GM15510 (cell line): ENCODE data around the gene TBX3.

Experiments
- POLR2A ChIP-seq: IDR thresholded peaks from 3 replicates; pipeline ENCODE4 v1.6.1; 2011; ENCODE audit warnings: borderline replicate concordance; ENCODE audit not compliant: insufficient read length; ENCODE audit errors: extremely low read depth

TBX3 gene

DNA sequence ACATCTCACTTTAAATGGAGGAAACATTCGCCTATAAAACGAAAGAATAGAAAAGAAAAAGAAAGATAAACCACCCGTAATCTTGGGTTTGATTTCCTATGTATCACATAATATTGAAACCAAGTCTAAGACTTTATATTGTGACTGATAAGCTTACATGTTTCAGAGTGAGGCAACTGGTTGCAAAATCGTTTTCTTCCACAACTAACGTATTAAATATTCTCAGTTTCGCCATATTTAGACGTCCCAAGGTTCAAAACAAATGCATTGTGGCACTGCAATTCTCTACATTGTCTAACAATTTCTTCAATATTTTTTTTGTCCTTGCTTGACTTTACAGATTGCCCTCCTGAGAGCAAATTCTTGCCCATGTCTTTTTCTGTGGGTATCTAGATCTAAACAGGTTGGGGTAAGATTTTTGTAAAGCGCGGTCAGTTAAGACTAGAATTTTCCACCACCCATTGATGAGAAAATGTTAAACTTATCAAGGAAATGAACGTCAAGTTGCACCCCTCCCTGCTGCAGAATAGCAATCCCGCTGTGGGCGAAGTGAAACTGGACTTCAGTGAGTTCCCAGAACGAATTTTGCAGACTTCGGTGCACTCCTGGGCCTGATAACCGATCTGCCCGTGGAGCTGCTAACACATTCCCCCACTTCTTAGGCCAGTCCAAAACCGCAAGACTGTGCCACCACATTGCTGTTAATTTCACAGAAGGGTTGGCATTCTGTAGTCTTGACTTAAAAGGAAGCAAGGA is 2.7 kb downstream of the TBX3 start:
- TF ChIP-seq POLR2A: no peak

DNA sequence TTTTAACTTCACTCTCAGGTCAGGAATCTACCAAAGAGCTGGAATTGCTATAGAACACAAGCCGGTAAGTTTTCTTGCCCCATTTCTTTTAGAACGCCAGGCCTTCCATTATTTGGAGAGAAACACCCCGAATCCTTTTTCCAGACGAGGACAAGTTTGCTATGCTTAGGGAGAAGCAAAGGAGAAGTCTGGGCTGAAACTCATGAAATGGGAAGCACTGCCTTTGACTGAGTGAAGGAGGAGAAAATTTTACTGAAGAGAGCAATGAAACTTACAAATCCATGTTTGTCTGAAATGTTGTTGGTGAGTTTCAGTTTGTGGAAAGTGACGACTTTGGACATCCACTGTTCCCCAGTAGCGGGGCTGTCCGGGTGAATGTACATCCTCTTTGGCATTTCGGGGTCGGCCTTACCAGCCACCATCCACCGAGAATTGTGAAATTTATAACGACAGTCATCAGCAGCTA is 3.3 kb downstream of the TBX3 start:
- TF ChIP-seq POLR2A: no peak

DNA sequence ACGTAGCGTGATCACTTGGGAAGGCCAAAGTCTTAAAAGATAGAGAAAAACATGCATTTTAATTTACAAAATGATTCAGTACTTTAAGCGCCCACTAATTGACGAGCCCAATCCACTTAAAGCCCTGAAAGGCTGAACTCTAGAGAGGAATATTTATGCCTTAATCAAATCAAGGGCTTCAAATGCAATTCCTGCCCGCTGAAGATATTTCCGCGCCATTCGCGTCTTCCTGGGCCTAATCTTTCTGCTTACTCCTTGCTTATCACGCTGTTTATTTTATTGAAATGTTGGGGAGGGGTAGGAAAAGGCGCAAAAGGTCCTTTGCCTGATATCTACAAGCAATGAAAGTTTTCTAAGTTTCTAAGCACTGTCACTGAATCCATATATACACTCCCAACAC is 4.0 kb downstream of the TBX3 start:
- no peak for TF ChIP-seq POLR2A

DNA sequence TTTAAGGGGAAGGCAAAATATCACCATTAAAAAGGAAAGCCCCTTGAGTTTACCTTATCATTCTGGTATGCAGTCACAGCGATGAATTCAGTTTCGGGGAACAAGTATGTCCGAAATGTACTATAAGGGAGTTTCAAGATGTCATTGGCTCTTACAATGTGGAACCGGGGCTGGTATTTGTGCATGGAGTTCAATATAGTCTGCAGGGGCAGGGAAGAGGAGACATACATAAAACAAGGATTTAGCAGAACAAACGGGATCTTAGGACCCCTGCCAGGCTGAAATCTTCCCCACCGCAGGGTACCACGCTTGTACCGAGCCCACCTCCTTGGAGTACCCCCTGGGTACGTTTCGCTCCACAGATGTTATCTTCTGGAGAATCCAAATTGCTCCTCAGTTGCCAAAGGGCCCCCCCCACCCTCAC is 4.5 kb downstream of the TBX3 start:
- TF ChIP-seq POLR2A: no peak

DNA sequence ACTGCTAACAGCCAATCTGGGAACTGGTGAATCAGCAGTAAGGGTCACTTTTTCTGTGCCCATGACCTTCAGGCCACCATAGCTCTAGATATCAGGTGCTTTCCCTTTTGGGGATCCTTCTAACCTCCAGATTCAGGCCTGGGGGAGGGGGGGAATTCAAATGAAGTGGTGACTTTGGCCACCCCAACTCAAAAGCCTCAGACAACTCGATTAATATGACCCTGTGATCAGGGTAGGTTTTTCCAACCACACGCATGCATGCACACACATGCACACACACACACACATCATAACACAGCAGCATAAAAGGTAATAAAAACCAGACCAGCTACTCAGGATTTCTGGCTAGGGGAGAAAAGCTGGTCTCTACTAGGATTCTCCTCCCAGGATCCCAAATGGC is 5.3 kb downstream of the TBX3 start:
- TF ChIP-seq POLR2A: no peak

DNA sequence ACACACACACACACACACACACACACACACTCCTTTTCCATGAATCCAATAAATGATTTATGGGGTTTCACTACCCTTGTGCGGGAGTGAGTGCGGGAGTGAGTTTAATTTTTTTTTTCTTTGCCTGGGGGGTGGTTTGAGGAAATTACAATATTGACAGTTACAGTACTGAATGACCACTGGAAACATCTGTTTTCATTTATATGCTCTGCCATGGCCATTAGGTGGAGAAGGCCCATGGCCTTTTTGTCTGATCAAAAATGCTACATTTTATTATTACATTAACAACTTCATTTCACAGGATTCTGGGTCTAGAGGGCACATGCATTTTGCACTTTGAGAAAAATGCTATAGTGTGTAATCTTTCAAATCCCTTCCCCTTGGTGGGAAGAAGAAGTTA is 5.9 kb downstream of the TBX3 start:
- TF ChIP-seq POLR2A: no peak

DNA sequence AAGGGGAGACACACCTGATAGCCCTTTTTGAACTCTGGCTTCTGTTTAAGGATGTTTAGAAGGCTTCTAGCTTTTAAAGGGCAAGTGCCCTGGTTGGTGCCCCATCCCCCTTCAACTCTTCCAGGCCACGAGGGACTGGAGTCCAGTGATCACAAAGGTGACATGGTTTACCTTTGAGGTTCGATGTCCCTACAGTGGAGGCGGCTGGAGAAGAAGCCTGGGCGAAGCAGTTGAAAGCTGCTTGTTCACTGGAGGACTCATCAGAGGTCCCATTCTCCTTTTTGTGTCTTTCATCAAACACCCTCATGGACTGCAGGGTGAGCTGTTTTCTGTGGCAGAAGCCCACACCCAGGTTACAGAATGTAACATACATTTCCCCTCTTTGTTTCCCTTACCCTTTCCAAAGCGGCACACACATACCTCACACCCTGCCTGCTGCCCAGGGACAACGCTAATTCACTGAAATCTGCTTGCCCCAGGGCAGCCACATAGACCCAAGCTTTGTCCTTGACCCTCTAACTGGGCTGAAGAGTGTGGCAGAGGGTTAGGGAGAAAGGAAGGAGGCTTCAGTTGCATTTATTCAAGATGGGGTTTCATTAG is 7.7 kb downstream of the TBX3 start:
- TF ChIP-seq POLR2A: no peak

DNA sequence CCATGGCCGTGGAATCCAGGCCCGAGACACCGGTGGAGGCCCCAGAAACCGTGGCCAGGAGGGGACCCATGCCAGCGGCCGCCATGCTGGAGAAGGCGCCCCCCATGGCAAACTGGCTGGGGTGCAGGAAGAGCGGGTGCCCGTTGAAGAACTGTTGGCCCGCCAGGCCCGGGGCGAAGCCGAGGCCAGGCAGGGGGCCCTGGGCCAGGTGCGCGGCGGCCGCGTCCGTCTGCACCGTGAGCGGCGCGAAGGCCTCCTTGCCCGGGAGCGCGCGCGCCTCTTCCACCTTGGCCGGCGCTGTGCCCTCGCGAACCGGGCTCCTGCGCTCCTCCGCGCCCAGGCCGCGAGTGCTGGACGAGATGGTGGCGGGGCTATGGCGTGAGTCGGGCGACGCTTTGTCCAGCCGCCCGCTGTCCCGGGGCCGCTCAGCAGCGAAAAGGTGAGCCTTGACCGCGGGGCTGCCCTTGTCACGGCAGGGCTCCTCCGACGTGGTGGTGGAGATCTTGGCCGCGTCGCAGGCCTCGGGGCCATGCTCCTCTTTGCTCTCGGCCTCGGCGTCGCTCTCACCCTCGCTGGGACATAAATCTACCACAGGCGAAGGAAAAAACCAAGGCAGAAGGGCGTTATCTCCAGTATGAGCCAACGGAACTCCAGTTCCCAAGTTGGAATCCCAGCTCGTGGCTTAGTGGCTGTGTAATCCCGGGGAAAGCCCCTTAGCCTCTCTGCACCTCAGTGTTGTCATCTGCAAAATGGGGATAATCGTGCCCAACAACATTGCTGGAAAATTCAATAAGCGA is 9.5 kb downstream of the TBX3 start:
- no peak for TF ChIP-seq POLR2A

DNA sequence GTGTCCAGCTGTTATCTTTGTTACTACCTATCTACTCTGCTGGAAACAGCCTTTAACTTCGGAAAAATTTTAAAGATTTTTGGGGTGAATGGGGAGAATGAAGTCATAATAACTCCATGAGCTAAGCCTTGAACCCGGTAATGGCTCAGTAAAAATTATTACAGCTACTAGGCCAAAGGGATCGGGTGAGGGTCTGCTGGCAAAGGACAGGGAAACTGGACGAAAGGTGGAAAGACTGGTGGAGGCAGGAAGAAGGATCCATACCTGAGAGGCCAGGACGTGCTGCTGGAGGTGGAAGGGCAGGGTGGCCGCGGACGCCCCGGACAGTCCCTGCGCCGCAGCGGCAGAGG is 10.1 kb downstream of the TBX3 start:
- TF ChIP-seq POLR2A: no peak

DNA sequence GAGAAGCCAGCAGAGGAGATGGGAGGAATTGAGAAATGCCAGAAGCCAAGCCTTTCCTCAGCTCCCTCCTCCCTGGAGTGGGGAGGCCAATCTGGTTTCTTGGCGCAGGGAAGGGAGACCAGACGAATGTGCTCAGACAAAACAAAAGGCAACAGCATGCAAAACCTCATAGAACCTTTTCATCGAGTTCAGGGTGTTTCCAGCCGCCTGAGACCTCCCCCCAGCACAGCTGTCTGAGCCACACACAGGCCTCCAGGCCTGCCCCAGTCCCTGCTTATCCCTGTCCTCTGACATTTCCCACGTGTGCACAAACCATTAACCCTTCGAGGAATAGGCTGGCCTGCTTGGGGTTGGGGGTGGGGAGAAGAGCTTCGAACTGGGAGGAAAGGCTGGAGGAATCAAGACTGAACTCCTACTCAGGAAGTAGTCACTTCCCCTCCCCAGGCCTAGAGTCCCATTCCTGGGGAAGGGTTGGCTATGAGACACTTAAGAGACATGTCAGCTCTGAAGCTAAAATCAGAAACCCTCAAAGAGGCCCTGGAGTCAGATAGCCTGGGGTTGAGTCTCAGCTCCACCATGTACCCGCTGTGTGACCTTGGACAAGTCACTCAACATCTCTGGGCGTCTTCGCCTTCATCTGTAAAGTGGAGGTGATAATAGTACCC is 10.7 kb downstream of the TBX3 start:
- no peak for TF ChIP-seq POLR2A

DNA sequence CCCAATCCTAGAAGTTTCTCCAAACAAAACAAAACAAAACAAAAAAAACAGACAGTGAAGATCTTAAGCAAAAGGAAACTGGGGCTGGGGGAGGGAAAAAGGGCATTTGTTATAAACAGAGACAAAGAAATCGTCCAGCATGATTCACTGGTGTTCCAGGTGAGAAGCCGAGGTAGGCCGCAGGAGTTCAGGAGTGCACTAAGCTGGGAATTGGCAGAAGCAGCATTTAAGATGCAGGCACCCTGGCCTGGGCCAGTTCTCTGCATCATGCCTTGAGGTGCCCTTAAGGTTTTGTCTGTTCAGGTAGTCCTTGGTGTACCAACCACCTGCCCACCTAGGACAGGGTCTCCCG is 11.2 kb downstream of the TBX3 start:
- TF ChIP-seq POLR2A: no peak

DNA sequence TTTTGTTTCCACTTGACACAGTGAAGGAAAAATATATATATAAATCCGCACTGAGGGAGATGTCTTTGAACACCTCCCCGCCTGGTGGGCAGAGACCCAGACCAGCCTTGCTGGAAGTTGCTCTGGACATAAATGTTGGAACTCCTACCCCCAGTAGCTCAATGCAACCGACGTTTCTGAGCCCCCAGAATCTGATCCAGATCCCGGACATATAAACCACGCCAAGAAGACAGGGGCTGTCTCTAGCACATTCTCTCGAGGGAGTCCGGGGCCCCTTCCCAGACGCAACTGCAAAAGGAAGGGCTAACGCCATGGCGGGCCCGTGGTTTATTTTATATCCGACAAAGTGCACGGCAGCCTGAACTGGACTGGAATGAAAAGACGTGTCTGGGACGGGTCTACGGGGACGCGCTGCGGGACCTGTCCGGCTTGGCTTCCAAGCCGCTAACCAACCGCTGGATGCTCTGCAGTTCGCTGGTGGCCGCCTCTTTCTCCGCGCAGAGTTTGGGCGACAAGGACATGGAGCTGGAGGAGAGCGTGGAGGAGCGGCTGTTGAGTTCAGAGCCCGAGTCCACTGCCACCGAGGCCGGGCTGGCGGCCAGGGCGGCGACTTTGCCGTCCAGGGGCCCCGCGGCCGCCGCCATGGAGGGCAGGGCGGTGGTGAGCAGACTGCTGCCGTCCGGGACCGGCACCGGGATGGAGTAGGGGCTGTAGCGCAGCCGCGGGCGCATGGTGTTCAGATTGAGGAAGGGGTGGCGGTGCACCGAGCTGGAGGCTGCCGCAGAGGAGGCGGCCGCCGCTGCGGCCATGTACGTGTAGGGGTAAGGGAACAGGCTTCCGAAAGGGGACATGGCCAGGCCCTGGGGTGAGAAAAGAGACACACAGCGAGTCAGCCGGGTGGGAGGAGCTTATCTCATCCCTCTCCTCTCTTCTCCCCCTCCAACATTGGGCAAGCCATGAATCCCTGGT is 12.2 kb downstream of the TBX3 start:
- no peak for TF ChIP-seq POLR2A

DNA sequence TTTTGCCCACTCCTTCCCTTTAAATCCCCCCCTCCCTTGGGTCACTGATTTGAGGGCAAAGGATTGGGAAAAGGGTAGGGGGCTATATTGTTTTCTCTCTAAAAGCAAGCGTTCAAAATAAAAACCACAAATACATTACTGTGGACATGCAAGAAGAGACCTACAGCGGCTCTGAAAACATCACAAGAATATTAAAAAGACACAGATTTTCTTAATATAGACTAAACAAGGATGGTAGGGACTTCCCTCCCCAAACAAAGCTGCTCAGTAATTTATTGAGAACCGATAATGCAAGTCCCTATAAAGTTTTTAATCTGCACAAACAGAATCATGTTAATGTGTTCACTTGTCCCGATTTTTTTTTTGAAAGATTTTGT is 12.9 kb downstream of the TBX3 start:
- TF ChIP-seq POLR2A: no peak
